ENCODE measurements around the gene PPIP5K1.
A peak's percentile ranks its signal among the peaks of the same experiment; 100 is the strongest.

Gene PPIP5K1

DNA sequence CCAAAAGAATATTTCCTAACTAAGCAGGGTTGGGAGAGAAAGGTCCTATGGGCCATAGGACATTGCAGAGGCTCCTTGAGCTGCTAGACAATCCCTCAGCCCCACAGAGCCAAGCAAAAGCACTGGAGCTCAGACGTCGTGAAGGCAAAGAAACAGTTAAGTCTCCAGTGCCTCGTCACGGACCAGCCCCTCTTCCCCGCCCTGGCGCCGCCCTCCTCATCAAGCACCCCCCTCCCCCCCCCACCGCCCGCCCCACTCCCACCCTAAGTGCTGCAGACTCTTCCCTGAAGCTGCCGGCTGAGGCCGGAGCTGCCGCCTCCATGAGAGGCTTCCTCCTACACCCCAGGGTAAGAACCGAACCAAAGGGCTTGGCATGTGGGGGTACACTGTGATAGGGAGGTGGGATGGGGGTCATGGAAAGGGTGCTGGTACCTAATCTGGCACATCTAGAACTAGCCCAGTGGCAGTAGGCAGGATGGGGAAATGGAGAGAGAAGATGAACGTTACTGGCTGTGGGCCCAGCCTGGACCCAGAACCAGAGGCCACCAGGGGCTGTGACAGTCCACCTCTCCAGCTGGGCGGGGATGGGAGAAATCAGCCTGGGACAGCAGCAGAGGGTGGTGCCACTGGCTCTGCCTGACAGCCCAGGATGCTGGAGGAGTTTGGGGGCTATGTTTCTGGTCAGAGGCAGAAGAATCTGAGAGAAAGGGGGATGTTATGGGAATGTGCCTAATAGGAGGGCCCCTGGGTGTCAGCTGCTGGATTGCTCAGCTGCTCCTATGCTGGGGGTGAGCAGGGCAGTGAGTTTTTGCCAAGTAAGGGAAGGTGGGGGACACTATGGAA lies 72.4 kb downstream of the PPIP5K1 start, which contains the start of gene MAP1A:
Gene MAP1A (plus strand): TSS at position 255 of the 843 bp plus-strand sequence. CDS start 3,866 bp downstream, outside the sequence.
- peak; percentile 15 for DNase-seq

DNA sequence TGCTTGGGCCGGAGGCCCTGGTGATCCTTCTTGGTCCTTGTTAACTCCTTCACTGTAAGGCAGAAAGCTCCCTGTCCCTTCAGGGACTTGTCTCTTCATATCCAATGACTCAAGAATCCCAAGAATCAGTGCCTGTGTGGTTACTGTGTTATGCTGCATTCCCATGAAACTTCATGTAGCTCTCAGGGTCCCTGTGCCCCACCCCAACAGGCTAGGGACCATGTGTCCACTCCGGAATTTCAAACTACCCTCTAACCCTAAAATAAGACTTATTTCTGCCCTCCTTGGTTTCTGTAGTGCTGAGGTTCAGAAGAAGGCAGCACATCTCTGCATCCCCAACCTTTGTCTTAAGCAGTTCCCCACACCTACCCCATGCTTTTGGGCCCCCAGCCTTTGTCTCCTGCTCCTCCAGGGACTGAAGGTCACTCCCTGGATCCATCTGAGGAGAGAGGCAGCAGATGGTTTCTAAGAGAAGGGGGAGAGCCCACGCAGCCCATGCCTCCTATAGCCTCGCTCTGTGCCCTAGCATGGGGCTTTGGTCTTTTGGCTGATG lies 73.1 kb downstream of the PPIP5K1 start:
- no peak for DNase-seq

DNA sequence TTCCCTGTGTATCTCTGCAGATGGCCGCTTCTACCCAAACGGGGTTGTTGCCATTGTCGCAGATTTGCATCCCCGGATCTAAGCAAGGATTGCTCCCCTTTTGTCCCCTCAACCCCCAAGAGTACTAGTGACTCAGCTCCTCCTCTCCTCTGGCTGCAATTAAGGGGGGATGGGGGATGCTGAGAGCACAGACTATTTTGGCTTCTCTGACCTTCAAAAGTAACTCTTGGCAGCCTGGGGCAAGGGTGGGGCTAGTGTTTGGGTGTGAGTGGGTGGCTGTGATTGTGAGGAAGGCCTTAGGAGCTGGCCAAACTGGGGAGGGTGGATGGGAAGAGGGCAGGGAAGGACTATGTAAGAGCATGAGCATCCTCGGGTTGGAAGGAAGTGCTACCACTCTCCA lies 73.8 kb downstream of the PPIP5K1 start:
- no peak for DNase-seq

DNA sequence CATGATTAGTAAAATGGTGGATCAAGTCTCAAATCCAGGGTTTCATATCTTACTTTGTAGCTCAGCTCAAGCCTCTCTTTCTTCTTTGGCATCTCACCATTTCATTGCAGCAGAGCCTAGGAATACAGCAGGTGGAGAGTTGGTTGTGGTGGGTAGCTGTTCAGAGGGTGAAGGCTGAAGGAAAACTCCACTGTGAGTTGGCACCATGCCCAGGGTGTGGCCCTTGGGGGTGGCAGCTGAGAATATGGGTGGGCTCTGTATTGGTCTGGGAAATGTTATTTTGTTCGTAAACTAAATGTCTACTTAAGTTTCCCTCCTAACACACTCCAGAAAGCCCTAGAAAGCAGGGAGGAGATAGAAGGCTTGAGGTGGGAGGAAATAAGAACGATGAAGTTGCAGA lies 74.3 kb downstream of the PPIP5K1 start:
- DNase-seq = no peak

DNA sequence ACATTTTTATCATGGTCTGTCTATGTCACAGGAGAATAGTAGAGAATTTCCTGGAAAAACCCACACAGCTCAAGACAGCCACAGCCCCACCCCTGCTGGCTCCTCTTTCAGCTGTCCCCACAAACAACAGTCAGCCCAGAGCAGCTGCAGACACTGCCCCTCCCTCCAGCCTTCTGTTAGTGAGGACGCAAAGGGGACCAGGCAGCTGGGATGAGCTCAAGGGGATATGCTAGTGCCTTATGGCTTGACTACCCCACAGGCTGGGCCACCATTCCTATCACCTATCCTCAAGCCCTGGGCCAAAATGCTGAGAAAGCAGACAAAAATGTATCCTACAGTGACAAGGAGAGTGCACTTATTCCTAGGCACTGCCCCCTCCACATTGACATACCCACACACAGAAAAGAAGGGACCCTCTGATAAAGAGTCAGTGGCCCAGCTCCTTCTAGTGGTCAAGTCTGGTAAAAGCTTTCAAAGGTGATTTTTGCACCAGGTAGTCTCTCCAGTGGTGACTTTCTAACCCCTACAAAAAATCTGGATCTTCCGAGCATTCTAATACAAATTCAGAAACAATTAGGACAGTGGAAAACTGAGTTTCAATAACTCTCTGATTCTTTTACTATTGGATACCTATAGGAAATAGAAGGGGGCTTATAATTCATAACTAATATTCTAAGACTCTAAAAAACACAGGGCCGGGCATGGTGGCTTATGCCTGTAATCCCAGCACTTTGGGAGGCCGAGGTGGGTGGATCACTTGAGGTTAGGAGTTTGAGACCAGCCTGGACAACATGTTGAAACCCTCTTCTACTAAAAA lies 75.6 kb downstream of the PPIP5K1 start:
- peak; percentile 11 for DNase-seq

DNA sequence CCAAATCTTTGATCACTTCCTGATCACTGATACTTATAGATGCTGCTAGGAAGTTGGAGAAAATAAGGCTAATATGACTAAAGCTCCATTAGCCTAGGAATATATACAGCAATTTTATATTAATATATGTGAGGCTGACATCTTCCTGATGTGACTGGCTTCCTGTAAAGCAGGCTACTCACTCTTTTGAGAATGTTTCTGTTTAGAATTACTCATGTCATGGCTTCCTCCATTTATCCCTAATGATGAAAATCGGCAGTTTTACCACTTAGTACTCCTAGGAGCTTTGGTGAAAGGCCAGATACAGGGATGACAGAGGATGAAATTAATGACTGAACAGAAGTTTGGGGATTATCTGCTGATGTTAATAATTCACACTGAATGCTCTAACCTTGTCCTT lies 76.5 kb downstream of the PPIP5K1 start:
- no peak for DNase-seq

DNA sequence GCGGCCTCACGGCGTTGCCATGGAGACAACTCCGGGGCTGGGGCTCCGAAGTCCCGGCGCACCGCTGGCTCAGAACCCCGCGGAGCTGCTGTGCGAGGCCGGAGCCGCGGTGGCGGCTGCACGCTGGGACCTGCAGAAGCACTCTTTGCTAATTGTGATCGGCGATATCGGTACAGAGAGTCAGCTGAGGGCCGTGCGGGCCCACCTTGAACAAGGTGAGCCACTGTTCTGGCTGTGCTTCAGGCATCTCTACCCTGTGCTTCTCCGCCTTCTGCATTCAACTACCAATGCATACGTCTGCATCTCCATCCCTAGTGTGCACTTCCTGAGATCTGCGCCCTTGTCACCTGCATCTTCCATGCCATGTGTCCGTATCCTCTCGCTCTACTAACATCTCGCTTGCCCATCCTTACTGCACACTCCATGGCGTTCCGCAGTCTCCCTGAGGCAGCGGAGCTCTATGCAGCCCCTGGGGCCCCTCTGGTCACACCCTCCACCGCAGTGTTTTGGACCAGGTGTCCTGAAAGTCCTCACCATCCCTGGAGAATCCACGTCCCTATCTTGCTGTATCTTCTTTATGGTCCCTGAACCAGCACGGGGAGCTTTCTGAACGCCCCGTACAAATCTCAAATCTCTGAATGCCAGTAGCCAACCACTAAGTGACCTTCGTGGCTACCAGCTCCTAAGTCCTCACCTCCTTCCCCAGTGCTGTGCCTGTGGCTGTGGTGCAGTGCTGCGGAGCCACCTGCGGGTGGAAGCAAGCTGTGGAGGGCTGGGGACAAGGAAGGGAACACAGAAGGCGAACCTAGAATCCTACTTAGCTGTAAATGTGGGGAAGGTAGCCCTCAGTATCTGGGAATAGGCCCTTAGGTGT lies 78.8 kb downstream of the PPIP5K1 start:
- DNase-seq = peak; percentile 53

DNA sequence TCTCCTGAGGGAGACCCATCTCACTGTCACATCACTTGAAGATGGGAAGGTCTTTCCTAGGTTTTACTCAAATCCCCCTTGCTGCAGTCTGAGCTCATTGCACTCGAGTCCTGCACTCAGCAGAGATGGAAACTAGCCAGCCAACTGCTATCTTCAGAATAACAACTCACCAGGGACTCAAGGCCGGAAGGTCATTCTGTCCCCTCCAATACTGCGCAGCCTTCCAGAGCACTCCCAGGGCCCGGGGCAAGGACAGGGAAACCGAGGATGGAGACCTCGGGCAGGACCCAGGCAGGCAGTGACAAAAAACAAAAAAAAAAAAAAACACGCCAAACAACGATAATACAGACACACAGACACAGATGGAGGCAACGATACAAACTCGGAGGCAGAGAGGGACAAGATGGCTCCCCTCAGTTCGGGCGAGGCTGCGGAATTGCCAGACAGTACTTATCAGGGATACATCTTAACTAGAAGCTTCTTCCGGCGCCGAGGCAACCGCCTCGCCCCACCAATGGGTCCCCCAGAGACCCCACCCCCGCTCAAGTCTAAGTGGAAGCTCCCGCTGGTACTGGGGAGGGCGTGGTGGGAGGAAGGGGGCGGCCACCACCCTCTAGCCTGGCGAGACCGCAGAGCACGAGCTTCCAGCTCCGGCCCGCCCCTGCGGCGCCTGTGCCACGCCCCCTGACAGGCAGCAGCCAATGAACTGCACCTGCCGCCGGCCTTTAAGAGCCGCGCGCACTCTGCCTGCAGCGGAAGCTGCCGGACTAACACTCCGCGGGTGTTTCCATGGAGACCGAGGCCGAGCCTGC lies 79.6 kb downstream of the PPIP5K1 start:
- peak; percentile 98 for DNase-seq

DNA sequence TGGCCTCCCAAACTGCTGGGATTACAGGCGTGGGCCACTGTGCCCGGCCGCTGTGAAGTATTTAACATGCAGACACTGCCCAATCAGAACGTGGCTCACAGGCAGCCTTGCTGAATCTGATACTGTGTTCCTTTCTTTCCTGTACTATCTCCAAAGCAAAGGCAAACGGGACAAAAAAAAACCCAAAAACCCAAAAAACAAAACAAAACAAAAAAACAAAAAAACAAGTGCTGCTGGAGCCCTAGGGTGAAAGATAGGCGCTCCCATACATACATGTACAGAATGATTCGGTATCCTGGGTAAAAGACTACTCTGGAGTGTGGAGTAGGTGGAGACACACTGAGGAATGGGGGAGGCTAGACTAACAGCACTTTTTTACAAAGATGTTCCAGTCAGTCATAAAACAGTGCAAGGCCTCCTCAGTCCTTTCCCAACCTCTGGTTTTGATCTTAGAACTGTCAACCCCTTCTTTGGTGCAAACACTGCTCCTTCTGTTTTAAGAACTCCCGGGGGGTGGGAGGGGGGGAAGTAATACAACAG lies 80.3 kb downstream of the PPIP5K1 start:
- DNase-seq = no peak

DNA sequence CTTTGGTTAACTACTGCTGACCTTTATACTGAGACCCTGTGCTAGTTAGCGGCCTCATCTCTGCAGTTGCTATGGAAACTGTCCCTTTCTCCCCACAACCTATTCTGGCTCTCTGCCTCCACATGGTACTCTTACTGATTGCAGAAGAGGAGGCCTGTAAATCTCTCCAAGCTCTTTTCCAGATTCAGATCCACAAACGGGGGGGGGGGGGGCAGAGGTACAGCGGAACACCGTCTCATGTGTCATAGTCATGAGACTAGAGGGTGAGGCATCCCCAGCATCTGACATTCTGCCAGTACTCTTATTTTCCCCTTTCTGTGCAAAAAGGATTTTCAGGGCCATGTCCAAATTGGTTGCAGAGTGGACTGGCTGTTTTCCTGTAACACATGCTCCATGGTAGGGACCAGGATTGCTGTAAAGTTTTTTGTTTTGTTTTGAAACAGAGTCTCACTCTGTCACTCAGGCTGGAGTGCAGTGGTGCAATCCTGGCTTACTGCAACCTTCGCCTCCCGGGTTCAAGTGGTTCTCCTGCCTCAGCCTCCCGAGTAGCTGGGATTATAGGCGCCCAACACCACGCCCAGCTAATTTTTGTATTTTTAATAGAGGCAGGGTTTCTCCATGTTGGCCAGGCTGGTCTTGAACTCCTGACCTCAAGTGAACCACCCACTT lies 80.9 kb downstream of the PPIP5K1 start:
- peak; percentile 7 for DNase-seq

DNA sequence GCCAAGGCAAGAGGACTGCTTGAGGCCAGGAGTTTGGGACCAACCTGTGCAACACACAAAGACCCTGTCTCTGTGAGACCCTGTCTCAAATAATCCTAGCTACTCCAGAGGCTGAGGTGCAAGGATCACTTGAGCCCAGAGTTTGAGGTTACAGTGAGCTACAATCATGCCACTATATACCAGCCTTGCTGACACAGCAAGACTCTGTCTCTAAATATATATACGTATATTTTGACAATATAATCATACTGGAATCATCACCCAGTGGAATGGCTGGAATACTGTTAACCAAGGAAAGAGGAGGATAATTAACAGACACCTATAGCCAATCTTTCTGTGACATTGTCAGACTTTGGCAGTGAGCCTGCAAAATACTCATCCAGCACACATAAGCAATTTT lies 81.6 kb downstream of the PPIP5K1 start:
- DNase-seq = no peak

DNA sequence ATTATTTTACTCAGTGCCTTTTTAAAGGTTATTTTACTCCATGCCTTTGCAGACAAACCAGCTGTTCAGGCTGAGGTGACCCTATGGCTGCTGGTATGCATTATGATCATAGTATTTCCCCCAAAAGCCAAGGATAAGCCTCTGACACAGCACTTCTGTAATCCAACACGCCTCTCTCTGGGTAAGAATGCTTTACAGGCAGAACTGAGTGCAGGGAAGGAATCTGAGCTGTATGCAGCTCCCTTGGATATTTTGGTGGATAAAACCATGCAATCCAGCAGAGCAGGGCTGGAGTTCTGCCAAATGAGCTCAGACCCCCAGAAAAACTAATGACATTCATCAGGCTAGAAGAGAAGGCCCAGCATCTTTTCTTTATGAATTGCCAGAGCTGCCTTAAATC lies 84.3 kb downstream of the PPIP5K1 start:
- DNase-seq = no peak

DNA sequence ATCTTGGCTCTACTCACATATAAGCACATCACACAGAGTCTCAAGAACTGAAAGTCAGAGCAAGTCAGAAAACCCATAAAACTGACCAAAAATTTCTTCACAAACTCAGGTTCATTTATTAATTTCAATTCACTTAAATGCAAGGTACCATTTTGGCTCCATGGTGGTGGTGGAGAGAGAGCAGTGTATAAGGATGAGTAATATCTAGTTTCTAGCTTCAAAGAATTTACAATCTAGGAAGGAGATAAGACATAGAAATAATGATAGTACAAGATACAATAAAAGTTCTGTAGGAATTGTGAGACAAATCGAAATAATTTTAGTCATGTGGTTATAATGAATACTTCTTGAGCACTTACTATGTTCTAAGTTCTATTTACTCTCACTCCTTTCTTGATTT lies 90.4 kb downstream of the PPIP5K1 start:
- DNase-seq = no peak

DNA sequence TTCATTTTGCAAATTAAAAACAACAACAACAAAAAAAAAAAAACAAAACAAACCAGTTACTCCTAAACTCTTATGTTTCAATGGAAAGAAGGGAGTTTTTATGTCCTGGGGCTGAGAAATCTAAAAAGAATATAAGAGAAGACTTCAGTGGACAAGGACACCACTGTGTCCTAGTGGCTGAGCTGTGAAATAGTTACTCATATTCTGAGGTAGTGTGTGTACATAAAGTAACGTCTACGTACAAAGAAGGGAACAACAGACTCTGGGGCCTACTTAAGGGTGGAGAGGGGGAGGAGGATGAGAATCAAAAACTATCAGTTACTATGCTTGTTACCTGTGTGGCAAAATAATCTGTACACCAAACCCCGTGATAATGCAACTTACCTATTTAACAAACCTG lies 91.0 kb downstream of the PPIP5K1 start:
- DNase-seq = no peak

DNA sequence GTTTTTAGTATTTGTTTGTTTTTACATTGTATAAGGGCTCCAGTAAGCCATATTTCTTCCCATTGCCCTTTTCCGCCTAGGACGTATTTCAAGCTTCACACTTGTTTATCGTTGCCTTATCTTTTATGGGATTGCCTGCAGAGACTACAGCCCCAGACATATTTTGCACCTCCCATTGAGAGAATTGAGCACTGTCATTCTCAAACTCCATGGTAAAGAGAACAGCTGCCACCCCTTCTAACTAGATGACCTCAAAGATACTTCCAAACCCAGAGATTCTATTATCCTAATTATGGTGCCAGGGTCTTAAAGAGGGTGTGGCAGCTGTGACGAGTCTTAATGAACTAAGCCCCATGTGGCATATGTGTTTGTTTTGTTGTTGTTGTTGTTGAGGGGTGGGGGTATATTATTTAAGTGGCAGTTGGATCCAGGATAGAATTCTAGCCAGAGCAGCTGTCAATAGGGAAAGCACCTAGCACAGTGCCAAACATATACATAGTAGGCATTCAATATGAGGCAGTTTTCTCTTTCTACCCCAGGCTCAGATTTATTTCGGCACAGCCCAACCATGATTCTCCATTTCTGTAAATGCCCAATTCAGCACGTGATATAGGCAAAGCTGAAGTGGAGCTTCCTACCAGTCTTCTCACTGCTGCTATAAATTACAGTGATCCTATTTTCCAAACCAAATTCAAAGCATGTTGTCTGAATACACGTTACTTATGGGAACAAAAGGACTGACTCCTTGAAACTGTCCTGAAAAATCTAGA lies 96.1 kb downstream of the PPIP5K1 start:
- DNase-seq = no peak

DNA sequence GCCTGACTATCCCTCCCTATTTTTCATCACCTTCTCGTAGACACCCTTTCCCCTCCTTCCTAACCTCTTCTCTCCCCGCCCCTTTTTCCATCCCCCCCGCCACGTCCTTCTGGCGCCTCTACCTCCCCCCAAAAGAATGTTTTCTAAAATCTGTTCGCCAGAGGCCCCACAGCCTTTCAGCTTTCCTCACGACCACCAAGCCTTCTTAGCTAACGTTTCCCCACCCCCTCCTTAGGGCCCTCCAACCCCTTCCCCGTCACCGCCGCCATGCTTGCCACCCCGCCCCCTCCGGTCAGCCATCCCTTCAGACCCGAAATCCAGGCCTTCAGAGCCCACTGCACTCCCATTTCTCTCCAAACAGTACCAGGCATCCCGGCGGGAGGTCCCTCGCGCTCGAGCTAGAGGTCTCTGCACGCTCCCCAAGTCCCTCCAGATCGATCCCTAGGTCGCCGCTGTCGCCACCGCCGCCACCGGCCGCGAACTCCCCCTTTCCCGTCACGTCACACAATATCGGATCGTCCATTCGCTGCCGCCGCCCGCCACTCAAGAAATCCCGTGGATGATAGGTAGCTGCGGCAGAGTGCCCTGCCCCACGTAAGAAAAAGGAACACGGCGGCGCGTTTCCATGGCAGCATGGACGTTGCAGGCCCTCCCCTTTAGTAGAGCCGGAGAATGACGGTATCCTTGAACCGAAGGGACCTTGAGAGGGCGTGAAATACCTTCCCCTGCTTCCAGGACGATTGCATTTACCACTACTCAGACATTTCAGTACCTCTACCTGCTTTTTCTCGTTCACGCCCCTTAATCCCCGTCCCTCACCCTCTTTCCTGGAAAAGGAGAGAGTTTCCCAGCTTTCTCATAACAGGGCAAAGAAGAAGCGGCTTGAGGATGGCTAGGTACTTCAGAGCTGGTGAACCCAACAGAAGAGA lies 97.1 kb downstream of the PPIP5K1 start, which contains the start of gene TP53BP1:
Gene TP53BP1 (minus strand): TSS at position 484 of the 929 bp plus-strand sequence. CDS start 113 bp downstream, at position 371.
- peak; percentile 95 for DNase-seq

DNA sequence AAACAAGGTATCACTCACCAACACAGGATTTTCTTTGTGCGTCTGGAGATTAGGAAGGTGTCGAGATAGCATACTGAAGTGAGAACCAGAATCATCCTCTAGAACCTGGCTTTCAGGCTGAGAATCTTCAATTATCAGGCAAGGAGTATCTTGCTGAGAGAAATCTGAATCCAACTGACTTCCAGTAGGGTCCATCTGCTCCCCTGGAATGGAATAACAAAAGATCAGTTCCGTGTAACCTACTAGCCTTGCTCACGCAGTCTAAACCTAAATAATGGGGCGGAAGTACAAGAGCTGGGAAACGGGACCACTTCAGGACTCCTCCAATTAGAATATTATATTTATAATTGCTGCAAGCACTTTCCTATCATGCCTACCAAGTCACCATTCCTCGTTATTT lies 97.7 kb downstream of the PPIP5K1 start:
- no peak for DNase-seq

DNA sequence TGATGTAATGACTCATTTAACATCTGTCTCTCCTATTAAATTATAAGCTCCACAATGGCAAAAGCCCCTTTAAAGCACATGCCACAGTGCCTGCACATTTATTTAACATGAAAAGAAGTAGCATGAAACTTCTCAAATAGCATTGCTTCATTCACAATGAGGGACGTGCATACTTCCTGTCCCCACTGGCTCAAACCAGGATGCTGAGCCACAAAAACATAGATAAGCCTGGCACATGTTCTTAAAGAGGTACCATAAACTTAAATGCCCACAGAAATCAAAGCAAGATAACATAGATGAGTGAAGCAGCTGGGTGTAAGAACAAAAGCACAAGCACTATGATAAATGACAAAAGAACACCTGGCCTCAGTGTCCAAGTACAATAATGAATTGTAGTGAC lies 100.8 kb downstream of the PPIP5K1 start:
- peak; percentile 3 for DNase-seq

DNA sequence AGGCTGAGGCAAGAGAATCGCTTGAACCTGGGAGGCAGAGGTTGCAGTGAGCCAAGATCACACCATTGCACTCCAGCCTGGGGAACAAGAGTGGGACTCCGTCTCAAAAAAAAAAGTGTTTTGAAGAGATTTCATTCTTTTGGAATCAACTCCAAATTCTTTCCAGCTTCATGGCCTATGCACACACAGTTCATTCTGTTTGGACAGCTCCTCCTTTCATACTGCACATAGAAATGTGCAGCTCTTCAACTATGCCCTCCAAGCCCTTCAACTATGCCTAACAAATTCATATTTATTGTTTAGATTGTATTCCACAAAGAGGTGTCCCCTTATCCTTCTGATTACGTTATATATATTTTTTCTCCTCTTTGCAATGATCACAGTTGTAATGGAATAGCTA lies 101.2 kb downstream of the PPIP5K1 start:
- DNase-seq = no peak

Data from NCI-H345 (cell line).